Mammary epithelial cell (primary cell): Measurements from ENCODE around the gene RPS27L.
A peak's percentile ranks its signal among the peaks of the same experiment; 100 is the strongest.

Experiments
- CTCF ChIP-seq, 2 donors: IDR thresholded peaks in 1 of 2; conservative IDR thresholded peaks in 1 of 2; 2 replicates each; pipeline ENCODE4 v1.5.1; 2011 to 2012; ENCODE audit warnings: inconsistent platforms in 2 of 2, low read length in 2 of 2, mild to moderate bottlenecking in 2 of 2, control low read depth in 1 of 2, low read depth in 1 of 2; ENCODE audit not compliant: insufficient read depth in 1 of 2; ENCODE audit errors: extremely low read depth in 1 of 2
- EZH2 ChIP-seq: IDR thresholded peaks from 2 replicates; pipeline ENCODE4 v1.6.1; 2012; ENCODE audit warnings: low read length, inconsistent platforms, borderline replicate concordance

- TF ChIP-seq EZH2 (no peak), CTCF (conservative IDR thresholded peaks at IDR 0.05 in 1 of 2, IDR thresholded peaks at IDR 0.05 in 1 of 2; ENCODE audit: extremely low read depth in 1 of 2, insufficient read depth in 1 of 2, low read depth in 1 of 2, low read length in 2 of 2) (peak in 1 of 2 donors; percentile 5)
These were observed 1.1 kb downstream of the RPS27L start for GRCh38 chr15:63156086-63156710.
